OCI-LY1 (cell line): ENCODE measurements around the gene PRELP.

ENCODE experiments used
- H2AFZ ChIP-seq: fragments of 200-600 bp; sonication (generic), shearing (Covaris generic); 2 replicates; pipeline ENCODE4 v1.6.0; 2014; ENCODE audit warnings: antibody characterized with exemption, mild to moderate bottlenecking, low read length
- H3F3A ChIP-seq: fragments of 200-600 bp; sonication (generic), shearing (Covaris generic); 2 replicates; pipeline ENCODE4 v1.6.0; 2014; ENCODE audit warnings: mild to moderate bottlenecking, antibody characterized with exemption, low read length, moderate library complexity; ENCODE audit not compliant: insufficient read depth
- H3K27ac ChIP-seq: fragments of 200-600 bp; sonication (generic); 2 replicates; pipeline ENCODE4 v1.5.1; 2014; ENCODE audit warnings: low read length, mixed run types, mild to moderate bottlenecking, low read depth; ENCODE audit not compliant: poor library complexity, severe bottlenecking
- H3K27me3 ChIP-seq: fragments of 200-600 bp; sonication (generic); 2 replicates; pipeline ENCODE4 v1.6.0; 2014; ENCODE audit warnings: antibody characterized with exemption, mild to moderate bottlenecking, low read length, moderate library complexity; ENCODE audit not compliant: insufficient read depth
- H3K36me3 ChIP-seq: fragments of 200-600 bp; sonication (generic); 2 replicates; pipeline ENCODE4 v1.6.1; 2014; ENCODE audit warnings: mild to moderate bottlenecking, antibody characterized with exemption, low read length, moderate library complexity, mixed read lengths; ENCODE audit not compliant: insufficient read depth
- H3K4me1 ChIP-seq: fragments of 200-600 bp; sonication (generic); 2 replicates; pipeline ENCODE4 v1.5.1; 2014; ENCODE audit warnings: mild to moderate bottlenecking, low read length, moderate library complexity; ENCODE audit not compliant: insufficient read depth, severe bottlenecking
- H3K4me2 ChIP-seq: fragments of 200-600 bp; sonication (generic), shearing (Covaris generic); 2 replicates; pipeline ENCODE4 v1.6.1; 2014; ENCODE audit warnings: low read length
- H3K4me3 ChIP-seq: fragments of 200-600 bp; sonication (generic); 2 replicates; pipeline ENCODE4 v1.5.1; 2014; ENCODE audit warnings: low read length, low read depth, mild to moderate bottlenecking, mixed read lengths; ENCODE audit not compliant: poor library complexity, severe bottlenecking
- H3K79me2 ChIP-seq: fragments of 200-600 bp; shearing (Covaris generic); 2 replicates; pipeline ENCODE4 v1.6.1; 2016; ENCODE audit warnings: mixed run types, low read length, mixed read lengths; ENCODE audit not compliant: insufficient read depth
- H3K9ac ChIP-seq: fragments of 200-600 bp; sonication (generic), shearing (Covaris generic); 2 replicates; pipeline ENCODE4 v1.6.1; 2014; ENCODE audit warnings: mild to moderate bottlenecking, low read length, mixed read lengths
- H3K9me2 ChIP-seq: fragments of 200-600 bp; sonication (generic), shearing (Covaris generic); 2 replicates; pipeline ENCODE4 v1.6.1; 2014; ENCODE audit warnings: low read depth, mild to moderate bottlenecking, low read length, mixed read lengths
- H3K9me3 ChIP-seq: fragments of 200-600 bp; shearing (Covaris generic); 2 replicates; pipeline ENCODE4 v1.6.1; 2014; ENCODE audit warnings: low read length, mixed read lengths
- H4K20me1 ChIP-seq: fragments of 200-600 bp; sonication (generic), shearing (Covaris generic); 2 replicates; pipeline ENCODE4 v1.6.0; 2016; ENCODE audit warnings: mild to moderate bottlenecking, low read length; ENCODE audit not compliant: insufficient read depth
- EZH2 ChIP-seq: fragments of 200-600 bp; sonication (generic), shearing (Covaris generic); IDR thresholded peaks from 2 replicates; pipeline ENCODE4 v1.8.0; 2017; ENCODE audit warnings: borderline replicate concordance, mixed run types, mild to moderate bottlenecking, antibody characterized with exemption, low read length, moderate library complexity, mixed read lengths
- TF ChIP-seq, protein P1 (sequence below): fragments of 200-600 bp; sonication (generic), shearing (Covaris generic); IDR thresholded peaks from 2 replicates; pipeline ENCODE4 v1.5.1; 2017; ENCODE audit warnings: mild to moderate bottlenecking, antibody characterized with exemption, low read length, moderate library complexity, mixed read lengths

Gene PRELP

DNA sequence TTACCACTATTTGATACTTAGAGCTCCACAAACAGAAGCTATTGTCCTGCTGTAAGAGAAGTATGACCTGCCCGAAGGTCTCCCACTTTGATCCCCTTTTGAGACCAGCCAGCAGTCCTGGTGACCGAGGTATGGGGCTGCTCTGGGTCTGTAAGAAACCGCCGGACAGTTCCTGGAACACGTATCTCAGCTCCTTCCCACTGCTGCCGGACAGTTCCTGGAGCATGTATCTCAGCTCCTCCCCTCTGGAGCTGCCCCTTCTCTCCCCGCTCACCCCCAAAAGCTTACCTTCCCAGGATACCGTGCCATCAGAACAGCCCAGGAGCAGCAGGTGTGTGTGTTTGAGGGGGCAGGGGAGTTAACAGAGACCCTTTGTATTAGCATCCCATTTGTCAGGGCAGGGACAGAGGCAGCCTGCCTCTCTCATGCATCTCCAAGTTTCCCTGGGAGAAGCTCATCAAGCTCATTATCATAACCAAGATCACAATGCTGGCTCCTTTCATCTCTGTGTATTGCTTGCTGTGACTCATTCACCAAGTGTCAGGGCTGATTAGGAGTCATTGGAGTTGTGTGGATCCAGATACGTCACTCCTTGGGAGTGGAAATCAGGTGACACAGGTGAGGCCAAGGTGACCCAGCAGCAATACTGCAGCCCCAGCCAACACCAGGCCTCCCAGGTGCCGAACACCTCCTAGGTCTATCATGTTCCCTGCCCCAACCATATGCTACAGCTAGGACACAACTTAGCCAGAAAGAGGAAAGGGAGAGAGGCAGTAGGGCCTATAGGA is 43.6 kb downstream of the PRELP start:
- H3K4me3 ChIP-seq: no peak overlapping the region
- no peak overlapping the region for H3K9ac ChIP-seq
- H3K36me3 ChIP-seq: no peaks in the 10 kb centered on the region
- H2AFZ ChIP-seq: no peak overlapping the region
- H3K79me2 ChIP-seq: no peaks in the 10 kb centered on the region
- H4K20me1 ChIP-seq: no peaks in the 10 kb centered on the region
- H3K27me3 ChIP-seq: no peaks in the 10 kb centered on the region; the same call in 1 of the 2 replicates
- no peak overlapping the region for H3K27ac ChIP-seq
- H3K9me2 ChIP-seq: no peaks in the 10 kb centered on the region
- no peaks in the 10 kb centered on the region for H3K9me3 ChIP-seq
- TF ChIP-seq, protein P1, sequence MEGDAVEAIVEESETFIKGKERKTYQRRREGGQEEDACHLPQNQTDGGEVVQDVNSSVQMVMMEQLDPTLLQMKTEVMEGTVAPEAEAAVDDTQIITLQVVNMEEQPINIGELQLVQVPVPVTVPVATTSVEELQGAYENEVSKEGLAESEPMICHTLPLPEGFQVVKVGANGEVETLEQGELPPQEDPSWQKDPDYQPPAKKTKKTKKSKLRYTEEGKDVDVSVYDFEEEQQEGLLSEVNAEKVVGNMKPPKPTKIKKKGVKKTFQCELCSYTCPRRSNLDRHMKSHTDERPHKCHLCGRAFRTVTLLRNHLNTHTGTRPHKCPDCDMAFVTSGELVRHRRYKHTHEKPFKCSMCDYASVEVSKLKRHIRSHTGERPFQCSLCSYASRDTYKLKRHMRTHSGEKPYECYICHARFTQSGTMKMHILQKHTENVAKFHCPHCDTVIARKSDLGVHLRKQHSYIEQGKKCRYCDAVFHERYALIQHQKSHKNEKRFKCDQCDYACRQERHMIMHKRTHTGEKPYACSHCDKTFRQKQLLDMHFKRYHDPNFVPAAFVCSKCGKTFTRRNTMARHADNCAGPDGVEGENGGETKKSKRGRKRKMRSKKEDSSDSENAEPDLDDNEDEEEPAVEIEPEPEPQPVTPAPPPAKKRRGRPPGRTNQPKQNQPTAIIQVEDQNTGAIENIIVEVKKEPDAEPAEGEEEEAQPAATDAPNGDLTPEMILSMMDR: no peak
- no peak for TF ChIP-seq EZH2
- no peaks in the 10 kb centered on the region for H3K4me1 ChIP-seq
- no peaks in the 10 kb centered on the region for H3F3A ChIP-seq
- H3K4me2 ChIP-seq: no peak overlapping the region

DNA sequence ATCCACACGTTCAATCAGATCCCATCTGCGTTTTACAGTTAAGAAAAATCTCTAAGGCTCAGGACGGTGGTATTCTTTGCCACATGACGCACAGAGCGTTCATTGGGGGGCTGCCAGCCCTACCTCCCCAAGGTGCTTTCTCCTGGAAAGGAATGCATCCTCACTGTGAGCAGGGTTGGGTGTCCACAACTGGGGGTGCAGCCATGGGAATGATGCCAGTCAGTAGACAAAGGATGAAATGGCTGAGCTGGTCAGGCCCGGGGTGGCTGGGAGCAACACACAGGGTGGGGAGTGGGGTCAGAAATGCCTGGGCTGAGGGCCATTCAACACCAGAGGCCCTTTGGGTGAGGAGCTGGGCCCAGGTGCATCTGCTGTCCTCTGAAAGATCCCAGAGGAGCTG is 44.3 kb downstream of the PRELP start:
- no peaks in the 10 kb centered on the region for H3K9me3 ChIP-seq
- H3K9me2 ChIP-seq: no peaks in the 10 kb centered on the region
- no peaks in the 10 kb centered on the region; the same call in 1 of the 2 replicates for H3K27me3 ChIP-seq
- no peaks in the 10 kb centered on the region for H3K36me3 ChIP-seq
- H3F3A ChIP-seq: no peaks in the 10 kb centered on the region
- H3K4me2 ChIP-seq: no peak overlapping the region
- no peak overlapping the region for H3K4me3 ChIP-seq
- TF ChIP-seq, protein P1: no peak
- TF ChIP-seq EZH2: no peak
- H3K9ac ChIP-seq: no peak overlapping the region
- H2AFZ ChIP-seq: no peak overlapping the region
- no peaks in the 10 kb centered on the region for H4K20me1 ChIP-seq
- no peak overlapping the region for H3K27ac ChIP-seq
- H3K79me2 ChIP-seq: no peaks in the 10 kb centered on the region
- no peaks in the 10 kb centered on the region for H3K4me1 ChIP-seq

DNA sequence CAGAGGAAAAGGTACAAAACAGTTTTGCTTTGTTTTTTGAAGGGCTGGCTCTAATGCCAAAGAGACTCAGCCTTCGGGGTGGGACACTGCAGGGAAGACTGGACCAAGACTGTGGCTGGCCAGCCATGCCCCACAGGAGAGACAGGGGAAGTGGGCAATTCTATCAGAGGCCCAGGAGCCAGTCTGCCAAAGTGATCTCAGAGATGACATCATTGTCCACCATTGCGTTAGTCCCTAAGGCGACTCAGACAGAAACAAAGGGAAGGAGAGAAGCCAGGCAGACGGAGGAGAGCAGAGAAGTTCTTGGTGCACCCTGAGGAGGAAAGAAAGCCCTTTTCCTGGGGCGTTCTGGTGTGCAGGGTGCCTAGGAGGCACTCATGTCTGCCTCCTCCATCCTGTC is 44.7 kb downstream of the PRELP start:
- H3K27me3 ChIP-seq: no peaks in the 10 kb centered on the region; the same call in 1 of the 2 replicates
- TF ChIP-seq, protein P1: no peak
- TF ChIP-seq EZH2: no peak
- no peak overlapping the region for H3K4me2 ChIP-seq
- H3F3A ChIP-seq: no peaks in the 10 kb centered on the region
- H3K27ac ChIP-seq: no peak overlapping the region
- H3K36me3 ChIP-seq: no peaks in the 10 kb centered on the region
- no peaks in the 10 kb centered on the region for H3K4me1 ChIP-seq
- H4K20me1 ChIP-seq: no peaks in the 10 kb centered on the region
- no peak overlapping the region for H3K9ac ChIP-seq
- H3K9me2 ChIP-seq: no peaks in the 10 kb centered on the region
- H3K4me3 ChIP-seq: no peak overlapping the region
- no peaks in the 10 kb centered on the region for H3K9me3 ChIP-seq
- no peaks in the 10 kb centered on the region for H3K79me2 ChIP-seq
- no peak overlapping the region for H2AFZ ChIP-seq
